ENCODE measurements around the gene CORIN.
"Not testable (repeated sequence)": the region's sequence is repeated elsewhere in the genome, so short reads cannot be mapped to it uniquely, and the experiment has no call there.

Gene CORIN

DNA sequence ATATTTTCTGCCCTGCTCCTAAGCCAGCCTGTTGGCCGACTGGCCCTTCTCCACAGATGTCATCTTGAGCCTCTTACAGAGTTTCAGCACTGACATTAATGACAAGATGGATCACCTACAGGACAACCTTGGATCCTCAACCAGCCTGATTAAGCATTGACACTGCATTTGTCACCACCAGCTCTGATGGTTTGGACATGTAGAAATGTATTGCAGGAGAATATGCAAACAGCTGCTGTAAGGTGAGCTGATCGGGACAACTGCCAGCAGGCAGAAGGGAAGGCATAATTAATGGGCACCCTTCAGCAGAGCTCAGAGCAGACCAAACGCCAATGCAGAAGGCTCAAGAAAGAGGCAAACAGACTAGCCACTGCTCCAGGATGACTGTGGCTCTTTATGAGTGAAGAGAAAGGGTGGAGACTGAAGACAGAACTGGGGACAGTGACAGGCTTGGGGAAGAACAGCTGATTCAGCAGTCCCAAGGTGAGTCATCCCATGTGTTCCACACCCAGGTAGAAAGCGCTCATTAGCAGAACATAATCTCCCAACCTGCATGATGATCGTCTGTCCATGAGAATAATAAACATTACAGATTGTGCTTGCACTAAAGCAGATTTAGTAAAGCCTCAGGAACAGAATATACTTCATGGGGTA, 6.7 kb downstream of the CORIN start:
- DNase-seq: no peak

DNA sequence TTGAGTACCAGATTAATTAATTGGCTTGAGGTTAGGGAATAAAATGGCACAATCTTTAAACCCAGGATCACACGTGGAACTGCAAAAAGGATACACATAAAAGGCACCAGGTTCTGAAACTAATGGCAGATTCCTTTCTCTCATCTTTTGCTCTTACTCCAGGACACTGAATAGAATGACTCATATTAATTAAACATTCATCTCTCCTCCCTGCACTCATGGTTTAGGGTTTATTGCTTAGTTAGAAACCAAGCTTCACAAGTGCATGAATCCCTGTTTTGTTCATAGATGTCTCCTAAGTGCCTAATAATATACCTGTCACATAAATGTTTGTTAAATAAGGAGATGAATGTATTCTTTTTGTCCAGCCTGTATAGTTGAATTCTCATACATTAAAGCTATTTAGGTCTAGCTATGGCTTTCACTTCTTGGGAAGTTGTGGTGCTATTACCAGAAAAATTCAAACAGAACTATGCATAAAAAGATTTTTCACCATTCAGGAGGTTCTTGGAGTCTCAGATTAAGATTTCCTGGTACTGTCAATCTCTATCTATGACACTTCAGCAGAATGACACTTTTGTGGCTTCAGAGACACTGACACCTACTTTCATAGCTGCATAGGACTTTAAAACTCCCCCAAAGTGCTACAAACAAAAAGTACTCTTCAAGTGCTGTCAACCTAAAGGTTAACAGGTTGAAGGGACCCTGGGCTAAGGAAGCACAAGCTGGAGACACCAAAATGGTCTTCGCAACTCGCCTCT, 7.4 kb downstream of the CORIN start:
- DNase-seq: no peak

DNA sequence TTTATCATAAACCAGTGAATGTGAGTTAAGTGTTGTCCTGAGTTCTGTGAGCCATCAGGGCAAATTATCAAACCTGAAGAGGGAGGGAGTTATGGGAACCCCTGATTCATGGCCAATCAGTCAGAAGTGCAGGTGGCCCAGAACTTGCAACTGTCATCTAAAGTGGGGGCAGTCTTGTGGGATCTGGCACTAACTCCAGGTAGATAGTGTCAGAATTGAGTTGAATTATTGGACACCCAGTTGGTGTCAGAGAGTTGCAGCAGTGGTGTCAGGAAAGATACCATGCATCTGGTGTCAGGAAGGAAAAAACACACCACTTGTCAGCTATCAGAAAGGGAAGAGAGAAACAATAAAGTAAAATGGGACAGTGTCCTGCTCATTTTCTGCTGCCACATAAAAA, 8.4 kb downstream of the CORIN start:
- DNase-seq: no peak

DNA sequence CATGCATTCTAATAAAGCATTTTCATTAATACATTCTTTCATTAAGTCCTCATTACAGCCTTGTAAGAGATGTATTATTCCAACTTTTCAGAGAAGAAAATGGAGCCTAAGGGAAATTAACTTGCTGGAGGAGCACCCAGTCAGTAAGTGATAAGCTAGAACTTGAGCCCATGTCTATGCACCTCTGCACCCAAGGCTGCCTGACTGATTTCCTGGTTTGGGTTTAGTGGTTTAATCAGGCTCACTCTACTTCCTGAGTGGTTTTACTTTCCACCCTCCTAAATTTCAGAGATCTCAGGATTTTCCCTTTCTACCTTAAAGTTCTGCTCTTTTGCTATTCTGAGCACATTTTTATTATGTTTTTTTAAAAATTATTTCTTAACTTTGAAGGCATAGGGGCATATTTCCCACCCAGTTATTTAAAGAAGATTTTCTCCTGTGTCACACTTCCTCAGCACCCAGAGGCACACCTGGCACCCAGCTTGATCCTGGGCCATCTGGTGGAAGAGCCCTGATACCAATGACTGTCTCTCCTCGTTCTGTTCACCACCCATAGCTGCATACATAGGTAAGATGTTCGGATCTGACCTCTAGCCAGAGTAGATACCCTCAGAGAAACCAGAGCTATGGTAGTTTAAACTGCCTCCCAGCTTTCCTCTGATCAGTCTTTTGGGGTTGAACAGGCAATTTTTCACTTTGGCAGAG, 10.4 kb downstream of the CORIN start:
- no peak for DNase-seq

DNA sequence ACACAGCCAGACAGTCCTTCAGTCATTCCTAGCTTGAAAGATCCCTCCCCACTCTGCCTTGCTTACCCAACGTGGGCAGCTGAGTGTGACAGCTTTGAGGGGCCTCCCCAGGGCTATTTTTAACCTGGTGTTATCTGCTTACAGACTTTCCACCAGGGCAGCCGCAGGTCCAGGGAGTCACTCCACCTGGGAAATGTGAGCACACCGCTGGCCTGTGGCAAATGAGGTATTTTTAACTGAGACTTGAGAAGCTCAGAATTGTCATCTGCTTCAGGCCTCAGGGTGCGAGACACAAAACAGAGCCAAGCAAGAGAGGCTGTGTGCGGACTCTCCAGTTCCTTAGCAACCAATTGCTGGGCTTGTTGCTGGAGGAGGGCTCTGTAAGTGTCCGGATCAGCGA, 13.0 kb downstream of the CORIN start:
- DNase-seq: no peak

DNA sequence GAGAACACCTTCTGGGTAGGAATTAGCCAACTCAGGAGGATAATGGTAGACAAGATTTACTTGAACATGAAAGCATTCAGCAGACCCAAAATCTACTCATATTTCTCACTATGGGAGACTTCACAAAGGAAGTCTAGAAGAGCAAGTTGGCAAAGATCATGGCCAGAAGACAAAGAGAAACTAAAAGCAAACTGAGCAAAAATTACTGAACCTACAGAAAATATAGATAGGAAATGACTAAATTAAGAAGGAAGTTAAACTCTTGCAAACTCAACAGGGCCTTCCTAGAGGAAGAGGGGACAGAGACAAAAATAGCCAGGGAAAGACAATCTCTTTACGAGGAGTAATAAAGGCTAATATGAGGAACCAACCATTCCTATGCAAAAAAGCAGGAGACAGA, 18.7 kb downstream of the CORIN start:
- no peak for DNase-seq

DNA sequence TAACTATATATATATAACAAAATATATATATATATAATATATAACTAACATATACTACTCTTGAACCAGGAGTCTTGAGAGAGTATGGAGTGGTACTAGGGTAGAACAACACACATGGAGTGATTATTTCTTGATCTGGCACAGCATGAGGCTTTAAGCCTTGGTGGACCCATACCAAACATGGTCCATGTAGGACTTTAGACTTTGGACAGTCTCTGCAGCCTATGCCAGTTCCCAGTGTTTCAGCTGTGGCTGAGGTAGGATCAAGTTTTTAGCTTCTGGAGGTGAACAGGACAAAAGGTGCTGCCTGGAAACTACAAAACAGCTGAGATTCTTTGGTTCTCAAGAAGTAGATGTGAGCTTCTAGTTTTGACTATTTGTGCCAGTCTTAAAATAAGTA, 20.6 kb downstream of the CORIN start:
- DNase-seq: no peak

DNA sequence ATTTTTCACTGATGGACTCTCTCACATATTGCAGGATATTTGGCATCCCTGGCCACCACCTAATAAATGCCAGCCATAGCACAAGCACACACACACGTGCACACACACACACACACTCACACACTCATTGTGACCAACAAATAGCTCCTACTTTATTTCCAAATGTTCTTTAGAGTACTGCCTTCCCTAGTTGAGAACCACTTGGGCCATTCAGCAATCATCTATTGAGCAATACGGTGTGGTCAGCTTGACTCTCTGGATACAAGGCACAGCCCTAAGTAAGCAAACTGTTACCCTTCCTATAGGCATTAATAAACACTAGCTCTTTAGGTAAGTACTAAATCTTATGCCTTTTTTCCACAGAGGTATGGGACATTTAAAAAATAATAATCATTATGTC, 21.1 kb downstream of the CORIN start:
- DNase-seq: no peak

DNA sequence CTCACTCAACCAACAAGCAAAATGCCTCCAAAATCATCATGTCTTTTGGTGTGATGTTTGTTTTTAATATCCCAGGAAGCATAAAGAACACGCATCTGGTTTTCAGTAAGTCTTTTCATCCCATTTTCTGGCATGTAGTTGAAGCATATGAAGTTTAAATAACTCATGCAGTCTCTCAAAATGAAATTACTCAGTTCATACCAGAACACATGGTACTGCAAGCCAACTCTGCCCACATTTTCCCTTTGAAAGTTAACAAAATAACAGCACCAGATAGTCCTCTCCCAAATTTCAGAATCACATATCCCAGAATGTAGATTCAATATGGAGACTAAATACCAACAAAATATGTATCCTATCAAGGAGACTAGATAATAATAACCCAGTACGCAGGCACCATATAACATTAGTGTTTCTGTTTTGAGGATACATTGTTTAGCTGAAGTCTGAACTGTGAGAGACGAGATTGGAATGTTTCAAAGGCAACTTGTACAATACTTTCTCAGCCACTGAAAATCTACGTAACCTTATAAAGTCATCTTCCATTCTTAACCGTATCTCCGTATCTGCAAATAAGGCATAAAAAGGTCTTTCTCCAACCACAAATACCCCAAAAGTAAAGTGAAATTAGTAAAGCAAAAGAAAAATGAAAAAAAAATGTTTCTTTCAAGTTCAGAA, 23.1 kb downstream of the CORIN start:
- no peak for DNase-seq

DNA sequence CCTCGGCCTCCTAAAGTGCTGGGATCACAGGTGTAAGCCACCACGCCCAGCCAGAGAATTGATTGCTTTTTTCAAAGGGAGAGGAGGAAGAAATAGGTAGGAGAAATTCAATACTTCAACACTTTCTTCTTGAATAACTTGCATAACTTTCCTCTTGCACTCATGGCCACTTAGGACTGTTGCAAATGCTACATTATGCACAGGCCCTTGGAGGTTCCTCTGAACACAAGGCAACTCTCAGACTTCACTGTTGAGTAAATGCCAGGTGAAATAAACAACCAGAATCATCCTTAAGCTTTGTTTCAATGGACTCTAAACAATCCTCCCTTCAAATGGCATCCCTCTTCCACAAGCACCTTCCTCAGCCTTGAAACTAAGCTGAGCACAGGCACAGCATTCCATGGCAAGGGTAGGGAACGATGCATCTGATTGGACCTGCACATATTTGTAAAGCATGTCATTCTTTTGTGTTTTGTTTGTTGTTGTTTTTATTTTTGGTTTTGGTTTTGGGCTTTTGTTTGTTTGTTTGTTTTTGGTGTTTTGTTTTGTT, 28.1 kb downstream of the CORIN start:
- no peak for DNase-seq

DNA sequence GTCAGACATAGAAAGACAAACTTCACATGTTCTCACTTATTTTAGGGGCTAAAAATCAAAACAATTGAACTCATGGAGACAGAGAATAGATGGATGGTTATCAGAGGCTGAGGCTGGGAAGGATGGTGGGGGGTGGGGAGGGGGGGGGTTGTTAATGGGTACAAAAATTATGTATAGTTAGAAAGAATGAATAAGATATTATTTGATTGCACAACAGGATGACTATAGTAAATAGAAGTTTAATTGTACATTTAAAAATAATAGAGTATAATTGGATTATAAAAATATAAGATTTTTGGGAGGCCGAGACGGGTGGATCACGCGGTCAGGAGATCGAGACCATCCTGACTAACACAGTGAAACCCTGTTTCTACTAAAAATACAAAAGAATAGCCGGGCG, 33.3 kb downstream of the CORIN start:
- no peak for DNase-seq

DNA sequence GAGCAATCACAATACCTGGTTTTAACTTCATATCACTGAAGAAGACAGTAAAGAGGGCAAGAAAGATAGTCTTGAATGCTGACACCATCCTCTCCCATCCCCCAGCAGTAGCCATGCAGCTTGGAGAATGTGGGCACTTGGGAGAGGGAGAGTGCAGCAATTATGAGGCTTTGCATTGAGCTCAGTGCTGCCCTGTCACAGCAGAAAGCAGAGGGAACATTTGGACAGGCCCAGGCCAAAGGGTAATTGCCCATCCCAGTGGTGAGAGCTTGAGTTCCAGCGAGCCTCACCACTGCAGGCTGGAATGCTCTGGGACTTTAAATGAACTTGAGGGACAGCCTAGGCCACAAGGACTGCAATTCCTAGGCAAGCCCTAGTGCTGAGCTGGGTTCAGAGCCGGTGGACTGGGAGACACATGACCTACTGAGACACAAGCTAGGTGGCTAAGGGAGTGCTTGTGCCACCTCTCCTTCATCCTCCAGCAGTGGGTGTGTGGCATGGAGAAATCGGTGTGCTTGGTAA, 36.3 kb downstream of the CORIN start:
- DNase-seq: no peak

DNA sequence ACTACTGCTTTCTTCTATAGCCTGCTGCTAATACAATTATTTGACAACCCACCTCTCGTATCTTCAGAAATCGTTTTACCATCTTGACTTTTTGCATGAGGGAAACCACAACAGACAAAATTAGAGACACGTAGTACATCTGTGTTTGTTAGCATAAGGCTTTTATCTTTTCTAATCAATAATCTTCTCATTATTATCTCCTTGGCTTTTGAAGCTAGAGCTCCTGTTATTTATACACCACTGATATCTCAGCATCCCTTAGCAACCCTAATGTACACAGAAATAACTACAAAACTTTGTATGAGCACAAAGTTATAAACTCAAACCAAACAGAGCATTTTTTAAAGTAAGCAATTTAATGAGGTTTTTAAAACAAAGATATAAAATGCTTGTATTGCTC, 39.7 kb downstream of the CORIN start:
- no peak for DNase-seq

DNA sequence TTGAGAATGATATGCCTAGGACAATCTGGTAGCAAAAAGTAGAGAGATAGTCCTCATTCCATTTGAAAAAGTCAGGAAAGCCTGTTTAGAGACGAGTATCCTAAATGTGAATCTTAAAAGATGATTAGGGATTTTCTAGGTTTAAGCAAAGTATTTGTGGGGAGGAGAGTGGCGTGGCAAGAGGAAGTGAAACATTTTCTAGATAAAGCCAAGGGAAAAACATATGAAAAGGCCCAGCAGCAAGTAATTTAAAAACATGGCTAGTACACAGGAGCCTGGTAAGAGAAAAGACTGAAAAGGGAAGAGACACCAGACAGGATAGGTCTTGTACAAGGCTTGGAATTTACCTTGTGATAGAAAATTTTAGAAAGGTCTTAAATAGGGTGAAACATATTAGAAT, 45.9 kb downstream of the CORIN start:
- DNase-seq: no peak

DNA sequence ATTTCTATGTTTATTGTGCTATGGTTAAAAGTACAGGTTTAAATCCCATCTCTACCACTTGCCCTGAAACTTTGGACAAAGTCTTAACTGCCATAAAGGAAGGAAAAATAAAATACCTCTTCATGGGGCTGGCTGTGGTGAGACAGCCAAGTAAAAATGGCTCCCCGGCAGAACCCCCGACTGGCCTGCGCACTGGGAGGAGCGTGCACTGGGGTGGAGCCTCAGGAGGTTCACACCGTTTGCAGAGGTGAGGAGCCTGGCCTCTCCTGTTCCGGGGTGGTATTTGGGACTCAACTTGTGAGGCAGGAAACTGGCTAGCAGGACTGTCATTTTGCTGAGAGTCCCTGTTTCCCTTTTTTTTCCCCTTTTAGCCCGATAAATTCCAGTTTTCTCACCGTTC, 47.8 kb downstream of the CORIN start:
- DNase-seq: no peak

DNA sequence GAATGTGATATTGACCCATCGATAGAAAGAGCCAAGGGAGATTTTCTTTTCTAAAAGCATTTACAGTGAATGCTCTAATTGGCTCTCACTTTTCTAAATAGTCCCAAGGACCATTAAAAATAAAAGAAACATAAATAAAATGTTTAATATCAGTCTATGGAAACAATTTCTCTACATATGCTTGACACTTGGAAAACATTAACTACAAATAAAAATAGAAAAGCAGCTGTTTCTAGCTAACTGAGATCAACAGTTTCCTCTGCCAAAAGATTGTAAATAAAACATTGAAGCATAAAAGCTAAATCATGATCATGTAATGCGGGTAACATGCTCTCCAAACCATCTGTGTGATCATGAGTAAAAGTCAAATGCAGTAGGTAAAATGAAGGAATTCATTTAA, 49.7 kb downstream of the CORIN start:
- no peak for DNase-seq

DNA sequence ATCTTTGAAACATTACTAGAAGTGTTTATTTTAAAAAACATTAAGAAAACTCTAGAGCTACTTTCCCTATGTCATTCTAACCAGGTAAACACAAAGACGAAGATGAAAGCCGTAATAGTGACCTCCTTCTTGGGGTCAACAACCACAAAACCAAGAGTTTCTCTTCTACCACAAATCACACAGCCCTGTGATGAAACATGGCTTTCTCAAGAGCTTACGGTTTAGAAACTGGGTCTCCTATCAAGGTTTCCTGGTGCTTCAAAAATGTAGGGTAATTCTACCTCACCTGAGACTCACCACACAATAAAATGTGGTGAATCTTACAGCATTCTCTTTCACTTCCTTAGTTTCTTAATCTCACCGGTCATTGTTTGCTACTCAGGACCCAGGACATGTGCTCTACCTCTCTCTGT, 50.9 kb downstream of the CORIN start:
- no peak for DNase-seq

DNA sequence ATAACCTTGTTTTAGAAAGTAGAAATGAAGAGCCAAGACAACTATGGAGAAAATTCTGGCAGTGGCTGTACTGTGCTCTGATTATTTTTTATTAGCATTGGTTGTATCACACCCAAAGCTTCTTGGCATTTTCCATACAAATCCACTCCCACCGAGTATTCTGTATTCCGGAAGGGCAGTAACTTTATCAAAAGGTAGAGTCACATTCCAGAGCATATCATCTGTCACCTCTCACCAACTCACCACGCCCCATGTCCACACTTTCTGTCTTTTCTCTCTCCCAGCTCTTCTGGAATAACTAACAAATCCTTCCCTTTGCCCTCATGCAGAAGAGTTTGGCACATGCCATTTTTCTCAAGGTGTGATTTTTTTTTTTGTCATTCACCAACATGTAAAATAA, 52.7 kb downstream of the CORIN start:
- no peak for DNase-seq

DNA sequence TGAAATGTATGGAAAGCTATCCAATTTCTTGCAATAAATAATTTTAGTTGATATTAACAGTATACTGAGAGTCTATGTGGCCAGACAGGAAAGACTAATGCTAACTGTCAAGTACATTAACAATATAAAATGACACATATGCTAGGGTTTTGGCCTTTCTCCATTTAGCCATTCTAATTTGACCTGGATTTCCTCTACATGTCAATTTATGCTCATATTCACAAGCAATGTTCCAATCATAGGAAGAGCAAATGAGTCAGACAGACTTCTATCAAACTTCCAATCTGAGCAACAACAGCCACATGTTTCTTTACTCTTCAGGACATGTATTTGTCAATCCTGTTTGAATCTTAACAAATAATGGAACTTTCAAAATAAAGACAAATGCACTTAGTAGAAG, 53.6 kb downstream of the CORIN start:
- DNase-seq: no peak

DNA sequence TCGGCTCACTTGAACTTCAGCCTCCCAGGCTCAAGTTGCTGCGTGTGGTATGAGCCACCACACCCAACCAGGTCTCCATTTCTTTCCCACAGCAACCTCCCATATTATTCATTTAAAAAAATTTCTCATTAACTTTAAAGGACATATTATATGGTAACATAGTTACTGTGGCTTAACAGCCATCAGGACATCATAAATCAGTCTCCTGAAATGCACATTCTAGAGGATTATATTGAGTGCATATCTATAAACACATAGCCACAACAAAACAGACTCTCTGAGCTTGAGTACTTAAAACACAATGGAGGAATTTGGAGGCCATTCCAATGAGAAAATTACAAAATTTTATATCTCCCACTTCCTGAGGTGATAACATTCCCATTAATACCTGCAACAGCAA, 61.5 kb downstream of the CORIN start:
- no peak for DNase-seq

DNA sequence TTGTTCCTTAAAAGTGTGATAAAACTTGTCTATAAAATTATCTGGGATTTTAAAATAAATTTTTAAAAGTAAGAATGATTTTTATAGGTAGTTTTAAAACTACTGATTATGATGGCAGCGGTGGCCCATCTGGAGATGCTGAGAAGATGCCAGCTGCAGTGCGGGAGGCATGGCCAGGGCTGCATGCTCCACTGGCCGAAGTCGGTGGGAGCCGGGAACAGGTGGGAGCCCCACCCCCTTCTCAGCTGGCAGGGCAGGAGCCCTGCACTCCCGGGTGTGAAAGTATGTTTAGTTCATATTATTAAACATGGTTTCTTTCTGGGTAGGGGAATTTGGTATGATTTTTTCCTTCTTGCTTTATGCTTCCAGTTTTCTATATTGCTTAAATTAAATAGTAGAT, 63.8 kb downstream of the CORIN start:
- no peak for DNase-seq

DNA sequence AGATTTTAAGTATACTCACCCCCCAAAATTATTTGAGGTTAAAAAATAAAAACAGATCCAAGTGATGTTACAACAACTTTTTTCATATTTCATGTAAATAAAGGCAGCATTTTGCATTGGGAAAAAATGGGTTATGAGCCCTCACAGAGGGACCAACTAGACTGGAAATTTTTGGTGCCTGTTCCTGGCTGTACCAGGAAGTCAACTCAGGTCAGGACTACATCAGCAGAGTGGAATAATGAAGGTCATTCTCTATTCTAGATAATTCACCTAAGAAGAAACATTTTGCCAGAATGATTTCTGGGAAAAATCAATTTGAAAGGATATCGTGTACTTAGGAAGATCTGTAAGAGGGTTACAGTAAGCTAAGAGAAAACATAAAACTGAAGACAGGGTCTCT, 66.8 kb downstream of the CORIN start:
- no peak for DNase-seq

DNA sequence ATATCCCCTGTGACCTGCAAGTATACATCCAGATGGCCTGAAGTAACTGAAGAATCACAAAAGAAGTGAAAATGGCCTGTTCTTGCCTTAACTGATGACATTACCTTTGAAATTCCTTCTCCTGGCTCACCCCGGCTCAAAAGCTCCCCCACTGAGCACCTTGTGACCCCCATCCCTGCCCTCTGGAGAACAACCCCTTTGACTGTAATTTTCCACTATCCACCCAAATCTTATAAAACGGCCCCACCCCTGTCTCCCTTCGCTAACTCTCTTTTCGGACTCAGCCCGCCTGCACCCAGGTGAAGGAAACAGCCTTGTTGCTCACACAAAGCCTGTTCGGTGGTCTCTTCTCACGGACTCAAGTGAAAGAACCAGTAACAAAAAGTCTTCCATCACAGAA, 69.9 kb downstream of the CORIN start:
- DNase-seq: not testable (repeated sequence)

Measured in amniotic stem cell (primary cell).